SK-N-SH treated with all-trans-retinoic acid at 6 μM for 48 hours (cell line): Measurements from ENCODE around the gene SPG7.

Source experiments
- ATAC-seq: fragments of 200-7000 bp; cut with Tn5 transposase; 3 replicates; pipeline ENCODE4 v1.9.1; 2020; ENCODE audit warnings: mild to moderate bottlenecking, moderate library complexity
- ARNTL ChIP-seq: fragments of 450-650 bp; formaldehyde crosslinking; IDR thresholded peaks from 2 replicates; pipeline ENCODE4 v1.5.0; 2020; ENCODE audit warnings: low read depth, mild to moderate bottlenecking, moderate library complexity, borderline replicate concordance
- BACH2 ChIP-seq: fragments of 250-450 bp; sonication (Bioruptor Pico); IDR thresholded peaks from 2 replicates; pipeline ENCODE4 v1.9.0; 2021; ENCODE audit warnings: mild to moderate bottlenecking, borderline replicate concordance
- CSDC2 ChIP-seq: fragments of 250-450 bp; sonication (Bioruptor Pico); IDR thresholded peaks from 2 replicates; pipeline ENCODE4 v1.5.0; 2020; ENCODE audit warnings: mild to moderate bottlenecking, moderate library complexity
- ESRRG ChIP-seq: fragments of 250-450 bp; sonication (Bioruptor Pico); IDR thresholded peaks from 2 replicates; pipeline ENCODE4 v1.6.1; 2021; ENCODE audit warnings: mild to moderate bottlenecking
- GLIS3 ChIP-seq: fragments of 250-450 bp; sonication (Bioruptor Pico); IDR thresholded peaks from 2 replicates; pipeline ENCODE4 v1.5.0; 2020; ENCODE audit warnings: mild to moderate bottlenecking, moderate library complexity
- ISL1 ChIP-seq: fragments of 250-450 bp; sonication (Bioruptor Pico); IDR thresholded peaks from 2 replicates; pipeline ENCODE4 v2.1.2; 2022; ENCODE audit warnings: mild to moderate bottlenecking, moderate library complexity
- OSR1 ChIP-seq: fragments of 250-450 bp; sonication (Bioruptor Pico); IDR thresholded peaks from 2 replicates; pipeline ENCODE4 v1.8.0; 2022; ENCODE audit warnings: moderate library complexity, mild to moderate bottlenecking, inconsistent platforms
- PPARA ChIP-seq: fragments of 250-450 bp; sonication (Bioruptor Pico); IDR thresholded peaks from 2 replicates; pipeline ENCODE4 v1.5.0; 2020; ENCODE audit warnings: mild to moderate bottlenecking, borderline replicate concordance
- TCF4 ChIP-seq: fragments of 250-450 bp; sonication (Bioruptor Pico); IDR thresholded peaks from 2 replicates; pipeline ENCODE4 v1.8.0; 2021; ENCODE audit warnings: mild to moderate bottlenecking, moderate library complexity, borderline replicate concordance
- TOX ChIP-seq: fragments of 250-450 bp; sonication (Bioruptor Pico); IDR thresholded peaks from 2 replicates; pipeline ENCODE4 v1.8.0; 2021; ENCODE audit warnings: mild to moderate bottlenecking, moderate library complexity, borderline replicate concordance
- ZC3H10 ChIP-seq: fragments of 250-450 bp; sonication (Bioruptor Pico); IDR thresholded peaks from 2 replicates; pipeline ENCODE4 v1.5.1; 2021; ENCODE audit warnings: mild to moderate bottlenecking, moderate library complexity
- ZFP3 ChIP-seq: fragments of 250-450 bp; sonication (Bioruptor Pico); IDR thresholded peaks from 2 replicates; pipeline ENCODE4 v1.5.0; 2020; ENCODE audit warnings: mild to moderate bottlenecking, moderate library complexity
- ZFP30 ChIP-seq: fragments of 450-650 bp; formaldehyde crosslinking; IDR thresholded peaks from 2 replicates; pipeline ENCODE4 v1.5.0; 2022; ENCODE audit warnings: mild to moderate bottlenecking, moderate library complexity
- ZNF565 ChIP-seq: fragments of 450-650 bp; formaldehyde crosslinking; conservative IDR thresholded peaks from 2 replicates; pipeline ENCODE4 v1.5.0; 2020; ENCODE audit warnings: low read depth, mild to moderate bottlenecking, moderate library complexity
- ZNF70 ChIP-seq: fragments of 450-650 bp; formaldehyde crosslinking; IDR thresholded peaks from 2 replicates; pipeline ENCODE4 v1.5.0; 2020; ENCODE audit warnings: mild to moderate bottlenecking, moderate library complexity
- ZNF8 ChIP-seq: fragments of 450-650 bp; formaldehyde crosslinking; IDR thresholded peaks from 2 replicates; pipeline ENCODE4 v1.5.0; 2020; ENCODE audit warnings: mild to moderate bottlenecking, moderate library complexity
- TF ChIP-seq, protein P1 (sequence below): fragments of 250-450 bp; sonication (Bioruptor Pico); IDR thresholded peaks from 2 replicates; pipeline ENCODE4 v1.8.0; 2020; ENCODE audit warnings: mild to moderate bottlenecking, moderate library complexity, borderline replicate concordance
- TF ChIP-seq, protein P2 (sequence below): fragments of 250-450 bp; sonication (Bioruptor Pico); IDR thresholded peaks from 2 replicates; pipeline ENCODE4 v1.5.1; 2021; ENCODE audit warnings: mild to moderate bottlenecking, moderate library complexity
- TF ChIP-seq, protein P3 (sequence below): fragments of 250-450 bp; sonication (Bioruptor Pico); IDR thresholded peaks from 2 replicates; pipeline ENCODE4 v1.5.0; 2020; ENCODE audit warnings: mild to moderate bottlenecking, moderate library complexity
- TF ChIP-seq, protein P4 (sequence below): fragments of 250-450 bp; sonication (Bioruptor Pico); IDR thresholded peaks from 2 replicates; pipeline ENCODE4 v1.5.1; 2020; ENCODE audit warnings: low read depth, mild to moderate bottlenecking, moderate library complexity
- TF ChIP-seq, protein P5 (sequence below): fragments of 250-450 bp; sonication (Bioruptor Pico); IDR thresholded peaks from 2 replicates; pipeline ENCODE4 v1.8.0; 2021; ENCODE audit warnings: low read depth, mild to moderate bottlenecking, moderate library complexity, borderline replicate concordance

Gene SPG7

DNA sequence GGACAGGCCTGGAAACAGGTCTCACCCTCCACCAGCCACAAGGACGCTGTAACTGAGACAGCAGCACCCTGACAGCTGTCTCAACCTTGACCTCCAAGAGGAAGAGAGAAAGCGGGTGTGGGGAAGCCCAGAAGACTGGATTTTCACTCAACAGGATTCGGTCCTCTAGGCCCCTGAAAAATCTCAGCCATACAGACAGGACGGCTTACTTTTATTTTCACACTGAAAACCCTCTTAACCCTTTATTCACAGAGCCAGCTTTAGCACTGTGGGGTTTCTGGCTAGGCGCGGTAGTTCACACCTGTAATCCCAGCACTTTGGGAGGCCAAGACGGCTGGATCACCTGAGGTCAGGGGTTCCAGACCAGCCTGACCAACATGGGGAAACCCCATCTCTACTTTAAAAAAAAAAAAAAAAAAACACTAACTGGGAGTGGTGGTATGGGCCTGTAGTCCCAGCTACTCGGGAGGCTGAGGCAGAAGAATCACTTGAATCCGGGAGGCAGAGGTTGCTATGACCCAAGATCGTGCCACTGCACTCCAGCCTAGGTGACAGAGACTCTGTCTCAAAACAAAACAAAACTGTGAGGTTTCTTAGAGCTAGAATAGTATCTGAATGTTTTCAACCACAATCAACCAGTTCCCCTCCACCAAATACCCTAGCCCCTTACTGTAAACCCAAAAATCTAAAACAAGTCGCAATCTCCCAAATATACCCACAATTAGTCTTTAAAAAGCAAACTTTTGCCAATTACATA is 23.1 kb upstream of the SPG7 start:
- ATAC-seq: no peak
- TF ChIP-seq, protein P1, sequence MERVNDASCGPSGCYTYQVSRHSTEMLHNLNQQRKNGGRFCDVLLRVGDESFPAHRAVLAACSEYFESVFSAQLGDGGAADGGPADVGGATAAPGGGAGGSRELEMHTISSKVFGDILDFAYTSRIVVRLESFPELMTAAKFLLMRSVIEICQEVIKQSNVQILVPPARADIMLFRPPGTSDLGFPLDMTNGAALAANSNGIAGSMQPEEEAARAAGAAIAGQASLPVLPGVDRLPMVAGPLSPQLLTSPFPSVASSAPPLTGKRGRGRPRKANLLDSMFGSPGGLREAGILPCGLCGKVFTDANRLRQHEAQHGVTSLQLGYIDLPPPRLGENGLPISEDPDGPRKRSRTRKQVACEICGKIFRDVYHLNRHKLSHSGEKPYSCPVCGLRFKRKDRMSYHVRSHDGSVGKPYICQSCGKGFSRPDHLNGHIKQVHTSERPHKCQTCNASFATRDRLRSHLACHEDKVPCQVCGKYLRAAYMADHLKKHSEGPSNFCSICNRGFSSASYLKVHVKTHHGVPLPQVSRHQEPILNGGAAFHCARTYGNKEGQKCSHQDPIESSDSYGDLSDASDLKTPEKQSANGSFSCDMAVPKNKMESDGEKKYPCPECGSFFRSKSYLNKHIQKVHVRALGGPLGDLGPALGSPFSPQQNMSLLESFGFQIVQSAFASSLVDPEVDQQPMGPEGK: no peak
- TF ChIP-seq ESRRG (CRISPR knock-in tag) (no peak), ISL1 (CRISPR knock-in tag) (no peak), ZNF8 (no peak), TCF4 (no peak), TOX (no peak), ZNF565 (CRISPR knock-in tag) (no peak), BACH2 (CRISPR knock-in tag) (no peak), GLIS3 (CRISPR knock-in tag) (no peak), ZFP30 (CRISPR knock-in tag) (no peak), CSDC2 (no peak), ARNTL (no peak), ZFP3 (CRISPR knock-in tag) (no peak), ZNF70 (CRISPR knock-in tag) (no peak), ZC3H10 (no peak), OSR1 (no peak)
- TF ChIP-seq, protein P2, sequence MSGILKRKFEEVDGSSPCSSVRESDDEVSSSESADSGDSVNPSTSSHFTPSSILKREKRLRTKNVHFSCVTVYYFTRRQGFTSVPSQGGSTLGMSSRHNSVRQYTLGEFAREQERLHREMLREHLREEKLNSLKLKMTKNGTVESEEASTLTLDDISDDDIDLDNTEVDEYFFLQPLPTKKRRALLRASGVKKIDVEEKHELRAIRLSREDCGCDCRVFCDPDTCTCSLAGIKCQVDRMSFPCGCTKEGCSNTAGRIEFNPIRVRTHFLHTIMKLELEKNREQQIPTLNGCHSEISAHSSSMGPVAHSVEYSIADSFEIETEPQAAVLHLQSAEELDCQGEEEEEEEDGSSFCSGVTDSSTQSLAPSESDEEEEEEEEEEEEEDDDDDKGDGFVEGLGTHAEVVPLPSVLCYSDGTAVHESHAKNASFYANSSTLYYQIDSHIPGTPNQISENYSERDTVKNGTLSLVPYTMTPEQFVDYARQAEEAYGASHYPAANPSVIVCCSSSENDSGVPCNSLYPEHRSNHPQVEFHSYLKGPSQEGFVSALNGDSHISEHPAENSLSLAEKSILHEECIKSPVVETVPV (CRISPR knock-in tag): no peak
- TF ChIP-seq, protein P3, sequence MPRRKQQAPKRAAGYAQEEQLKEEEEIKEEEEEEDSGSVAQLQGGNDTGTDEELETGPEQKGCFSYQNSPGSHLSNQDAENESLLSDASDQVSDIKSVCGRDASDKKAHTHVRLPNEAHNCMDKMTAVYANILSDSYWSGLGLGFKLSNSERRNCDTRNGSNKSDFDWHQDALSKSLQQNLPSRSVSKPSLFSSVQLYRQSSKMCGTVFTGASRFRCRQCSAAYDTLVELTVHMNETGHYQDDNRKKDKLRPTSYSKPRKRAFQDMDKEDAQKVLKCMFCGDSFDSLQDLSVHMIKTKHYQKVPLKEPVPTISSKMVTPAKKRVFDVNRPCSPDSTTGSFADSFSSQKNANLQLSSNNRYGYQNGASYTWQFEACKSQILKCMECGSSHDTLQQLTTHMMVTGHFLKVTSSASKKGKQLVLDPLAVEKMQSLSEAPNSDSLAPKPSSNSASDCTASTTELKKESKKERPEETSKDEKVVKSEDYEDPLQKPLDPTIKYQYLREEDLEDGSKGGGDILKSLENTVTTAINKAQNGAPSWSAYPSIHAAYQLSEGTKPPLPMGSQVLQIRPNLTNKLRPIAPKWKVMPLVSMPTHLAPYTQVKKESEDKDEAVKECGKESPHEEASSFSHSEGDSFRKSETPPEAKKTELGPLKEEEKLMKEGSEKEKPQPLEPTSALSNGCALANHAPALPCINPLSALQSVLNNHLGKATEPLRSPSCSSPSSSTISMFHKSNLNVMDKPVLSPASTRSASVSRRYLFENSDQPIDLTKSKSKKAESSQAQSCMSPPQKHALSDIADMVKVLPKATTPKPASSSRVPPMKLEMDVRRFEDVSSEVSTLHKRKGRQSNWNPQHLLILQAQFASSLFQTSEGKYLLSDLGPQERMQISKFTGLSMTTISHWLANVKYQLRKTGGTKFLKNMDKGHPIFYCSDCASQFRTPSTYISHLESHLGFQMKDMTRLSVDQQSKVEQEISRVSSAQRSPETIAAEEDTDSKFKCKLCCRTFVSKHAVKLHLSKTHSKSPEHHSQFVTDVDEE: no peak
- TF ChIP-seq, protein P4, sequence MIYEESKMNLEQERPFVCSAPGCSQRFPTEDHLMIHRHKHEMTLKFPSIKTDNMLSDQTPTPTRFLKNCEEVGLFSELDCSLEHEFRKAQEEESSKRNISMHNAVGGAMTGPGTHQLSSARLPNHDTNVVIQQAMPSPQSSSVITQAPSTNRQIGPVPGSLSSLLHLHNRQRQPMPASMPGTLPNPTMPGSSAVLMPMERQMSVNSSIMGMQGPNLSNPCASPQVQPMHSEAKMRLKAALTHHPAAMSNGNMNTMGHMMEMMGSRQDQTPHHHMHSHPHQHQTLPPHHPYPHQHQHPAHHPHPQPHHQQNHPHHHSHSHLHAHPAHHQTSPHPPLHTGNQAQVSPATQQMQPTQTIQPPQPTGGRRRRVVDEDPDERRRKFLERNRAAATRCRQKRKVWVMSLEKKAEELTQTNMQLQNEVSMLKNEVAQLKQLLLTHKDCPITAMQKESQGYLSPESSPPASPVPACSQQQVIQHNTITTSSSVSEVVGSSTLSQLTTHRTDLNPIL: no peak
- TF ChIP-seq, protein P5, sequence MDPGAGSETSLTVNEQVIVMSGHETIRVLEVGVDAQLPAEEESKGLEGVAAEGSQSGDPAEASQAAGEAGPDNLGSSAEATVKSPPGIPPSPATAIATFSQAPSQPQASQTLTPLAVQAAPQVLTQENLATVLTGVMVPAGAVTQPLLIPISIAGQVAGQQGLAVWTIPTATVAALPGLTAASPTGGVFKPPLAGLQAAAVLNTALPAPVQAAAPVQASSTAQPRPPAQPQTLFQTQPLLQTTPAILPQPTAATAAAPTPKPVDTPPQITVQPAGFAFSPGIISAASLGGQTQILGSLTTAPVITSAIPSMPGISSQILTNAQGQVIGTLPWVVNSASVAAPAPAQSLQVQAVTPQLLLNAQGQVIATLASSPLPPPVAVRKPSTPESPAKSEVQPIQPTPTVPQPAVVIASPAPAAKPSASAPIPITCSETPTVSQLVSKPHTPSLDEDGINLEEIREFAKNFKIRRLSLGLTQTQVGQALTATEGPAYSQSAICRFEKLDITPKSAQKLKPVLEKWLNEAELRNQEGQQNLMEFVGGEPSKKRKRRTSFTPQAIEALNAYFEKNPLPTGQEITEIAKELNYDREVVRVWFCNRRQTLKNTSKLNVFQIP: no peak

DNA sequence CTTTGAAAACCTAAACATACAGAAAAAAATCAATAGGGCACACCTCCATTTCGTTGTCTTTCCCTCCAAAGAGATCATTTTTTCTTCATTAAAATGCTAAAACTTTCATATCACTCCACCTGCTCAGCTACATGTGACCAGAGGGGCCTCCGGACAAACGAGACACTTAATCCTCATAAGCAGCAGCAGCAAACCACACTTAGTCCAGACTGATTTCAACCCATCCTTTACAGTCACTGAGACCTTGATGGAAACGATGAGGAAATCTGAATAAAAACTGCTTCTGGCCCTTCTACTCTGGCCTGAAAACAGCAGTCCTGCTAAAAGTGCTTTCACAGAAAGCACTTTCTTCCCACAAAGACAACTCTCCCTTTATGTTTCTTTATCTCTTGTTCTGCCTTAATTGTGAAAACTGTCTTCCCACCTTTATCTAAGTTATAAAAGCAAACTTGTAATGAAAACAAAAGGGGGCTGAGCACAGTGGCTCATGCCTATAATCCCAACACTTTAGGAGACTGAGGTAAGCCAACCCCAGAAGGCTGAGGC is 22.4 kb upstream of the SPG7 start:
- TF ChIP-seq PPARA (CRISPR knock-in tag) (no peak), ZNF565 (CRISPR knock-in tag) (no peak)

DNA sequence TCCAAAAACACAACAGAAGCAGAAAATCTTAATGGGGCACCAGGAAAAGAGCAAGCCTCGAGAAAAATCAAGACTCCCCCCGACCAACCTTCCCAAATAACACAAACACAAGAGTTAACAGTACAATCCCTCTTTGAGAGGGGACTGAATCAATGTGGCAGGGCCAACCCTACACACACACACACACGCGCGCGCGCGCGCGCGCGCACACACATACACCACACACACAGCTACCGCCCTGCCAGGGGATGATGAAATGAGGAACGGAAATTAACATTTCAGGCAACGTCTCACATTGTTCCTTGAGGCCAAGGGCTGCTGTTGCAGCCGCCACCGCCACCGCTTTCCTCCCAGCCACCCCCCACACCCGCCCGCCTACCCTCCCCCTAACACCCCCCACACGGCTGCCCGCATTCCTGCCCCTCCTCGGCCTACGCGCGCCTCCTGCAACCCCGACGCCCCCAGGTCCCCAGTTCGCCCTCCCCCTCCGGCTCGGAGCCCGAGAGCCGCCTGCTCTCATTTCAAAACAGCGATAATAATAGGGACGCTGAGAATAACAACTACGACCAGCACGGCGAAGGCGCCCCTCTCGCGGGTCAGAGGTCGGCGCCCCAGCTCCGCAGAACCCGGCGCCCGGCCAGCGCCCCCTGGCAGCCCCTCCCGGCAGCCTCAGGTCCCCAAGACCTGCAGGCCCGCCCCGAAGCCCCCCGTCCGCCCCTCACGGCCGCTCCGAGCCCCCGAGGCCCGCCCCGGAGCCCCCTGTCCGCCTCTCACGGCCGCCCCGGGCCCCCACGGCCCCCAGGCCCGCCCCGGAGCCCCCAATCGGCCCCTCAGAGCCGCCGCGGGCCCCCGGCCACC is 18.9 kb upstream of the SPG7 start:
- peak; percentile 16 for ATAC-seq
- no peak for TF ChIP-seq ISL1 (CRISPR knock-in tag)
- TF ChIP-seq ZNF70 (CRISPR knock-in tag): no peak
- TF ChIP-seq GLIS3 (CRISPR knock-in tag): no peak
- no peak for TF ChIP-seq ESRRG (CRISPR knock-in tag)
- no peak for TF ChIP-seq ZNF8
- TF ChIP-seq ZC3H10: no peak
- no peak for TF ChIP-seq OSR1
- TF ChIP-seq, protein P2 (CRISPR knock-in tag): no peak

More for the DNA sequence above, 22.4 kb upstream of the SPG7 start:
- ATAC-seq: no peak
